Sigmoid colon (tissue), 4 donors: ENCODE data around the gene PTTG2.

Experiments
- EP300 ChIP-seq, 4 donors: sonication (generic); formaldehyde crosslinking; IDR thresholded peaks; one replicate each; pipeline ENCODE4 v1.6.1; 2017; ENCODE audit warnings: antibody characterized with exemption in 4 of 4
- POLR2AphosphoS5 ChIP-seq, 4 donors: sonication (generic); formaldehyde crosslinking; IDR thresholded peaks; one replicate each; pipeline ENCODE4 v1.6.1; 2017; ENCODE audit warnings: antibody characterized with exemption in 4 of 4

DNA sequence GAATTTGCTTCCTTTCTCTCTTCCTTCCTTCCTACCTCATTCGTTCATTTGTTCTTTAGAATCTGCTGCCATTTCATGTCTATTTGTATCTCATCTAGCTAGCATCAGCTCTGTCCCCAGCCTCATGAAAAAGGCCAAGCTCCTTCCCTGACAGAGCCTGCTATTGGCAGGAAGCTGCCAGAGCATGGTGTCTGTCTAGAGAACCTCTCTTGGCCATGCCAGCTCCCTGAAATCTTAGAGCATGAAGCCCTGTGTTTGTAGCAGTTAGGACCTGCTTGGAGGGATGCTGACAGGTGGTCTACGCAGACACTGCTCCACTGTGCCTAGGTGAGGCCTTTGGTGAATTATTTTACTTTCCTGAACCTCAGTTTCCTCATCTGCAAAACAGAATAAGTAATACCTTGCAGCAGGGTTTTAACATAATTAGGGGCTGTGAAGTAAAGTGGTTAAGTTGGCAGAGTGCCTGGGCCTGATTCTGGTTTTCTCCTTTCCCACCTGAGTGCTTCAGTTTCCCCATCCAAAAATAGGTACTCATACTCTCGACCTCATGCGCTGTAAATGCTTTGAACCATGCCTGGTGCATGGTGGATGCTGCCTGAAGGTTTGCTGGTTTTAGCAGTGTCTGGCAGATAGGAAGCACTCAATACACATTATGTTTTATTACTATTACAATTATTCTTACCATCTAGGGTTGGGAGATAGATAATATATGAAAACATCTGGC, 4.7 kb downstream of the PTTG2 start:
- TF ChIP-seq POLR2AphosphoS5 (IDR thresholded peaks at IDR 0.05): no peak
- no peak for TF ChIP-seq EP300 (IDR thresholded peaks at IDR 0.05)
